HG03565 (cell line): Measurements from ENCODE around the gene SETD5.
A peak's percentile ranks its signal among the peaks of the same experiment; 100 is the strongest.

ENCODE experiments used
- ATAC-seq: cut with Tn5 transposase; IDR thresholded peaks from one replicate; pipeline ENCODE4 v1.9.1; 2021; ENCODE audit warnings: mild to moderate bottlenecking, moderate library complexity; ENCODE audit not compliant: unreplicated experiment

The SETD5 gene

DNA sequence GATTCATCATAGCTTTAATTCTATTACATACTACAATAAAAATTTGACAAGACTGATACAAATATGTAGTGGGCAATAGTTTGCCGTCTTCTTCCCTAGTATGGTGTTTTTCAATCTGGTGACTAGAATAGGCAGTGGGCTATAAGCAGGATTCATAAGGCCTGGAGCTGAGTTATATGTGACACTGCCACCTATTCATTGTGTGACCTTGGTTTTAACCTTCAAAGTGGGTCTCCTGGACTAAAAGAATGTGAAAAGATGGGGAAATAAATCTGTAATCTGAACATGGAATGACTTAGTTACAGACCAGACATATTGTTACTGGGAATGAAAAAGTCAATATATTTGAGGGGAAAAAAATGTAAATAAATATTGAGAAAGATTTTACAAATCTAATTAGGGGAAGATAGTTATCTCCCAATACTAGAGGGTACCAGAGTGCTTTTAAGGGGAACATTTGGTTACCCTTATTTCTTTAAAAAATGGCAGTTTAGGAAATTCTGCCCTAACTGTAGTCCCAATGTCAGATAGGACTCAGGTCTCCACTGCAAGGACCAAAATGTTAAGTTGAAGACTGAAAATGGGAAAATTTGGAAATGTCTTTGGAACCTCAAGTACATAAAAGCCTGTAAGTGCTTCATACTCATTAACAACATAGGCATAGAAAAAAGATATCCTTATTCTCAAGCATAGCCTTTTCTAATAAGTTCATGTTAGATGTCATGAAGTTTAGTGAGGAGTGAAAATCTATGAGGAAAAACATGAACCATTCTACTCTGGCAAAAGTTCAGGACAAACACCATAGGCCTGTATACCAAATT is 10.7 kb upstream of the SETD5 start:
- ATAC-seq, result no peak

DNA sequence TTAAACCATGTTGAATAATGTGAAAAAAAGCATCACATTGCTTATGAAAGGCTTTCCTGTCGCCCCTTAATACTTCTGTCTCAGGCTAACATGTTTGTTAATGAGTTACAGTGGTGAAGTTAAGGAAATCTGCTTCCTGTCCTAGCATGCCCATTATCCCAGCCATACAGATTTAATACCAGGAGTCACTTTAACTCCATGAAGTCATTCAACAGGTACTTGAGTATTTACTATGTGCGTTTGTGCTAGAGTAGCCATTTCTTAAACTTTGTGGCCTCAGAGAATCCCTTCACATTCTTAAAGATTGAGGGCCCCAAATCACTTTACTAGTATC is 10.1 kb upstream of the SETD5 start:
- no peak for ATAC-seq

DNA sequence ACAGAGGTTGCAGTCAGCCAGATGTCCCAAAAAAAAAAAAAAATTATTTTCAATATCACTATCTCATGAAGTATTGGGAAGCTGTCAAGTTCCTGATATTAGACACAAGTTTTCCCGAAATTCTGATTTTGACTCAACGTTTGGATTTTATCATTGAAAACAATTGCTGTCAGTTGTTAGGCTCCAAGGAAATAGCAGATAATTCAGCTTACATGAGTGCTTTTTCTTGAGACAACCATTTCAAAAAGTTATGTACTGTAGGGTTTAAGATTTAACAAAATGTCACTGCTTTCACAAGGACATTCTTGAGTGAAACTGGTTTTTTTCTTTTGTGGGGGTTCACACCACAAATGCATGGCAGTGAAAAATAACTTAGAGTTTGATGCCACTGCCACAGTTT is 9.3 kb upstream of the SETD5 start:
- no peak for ATAC-seq

DNA sequence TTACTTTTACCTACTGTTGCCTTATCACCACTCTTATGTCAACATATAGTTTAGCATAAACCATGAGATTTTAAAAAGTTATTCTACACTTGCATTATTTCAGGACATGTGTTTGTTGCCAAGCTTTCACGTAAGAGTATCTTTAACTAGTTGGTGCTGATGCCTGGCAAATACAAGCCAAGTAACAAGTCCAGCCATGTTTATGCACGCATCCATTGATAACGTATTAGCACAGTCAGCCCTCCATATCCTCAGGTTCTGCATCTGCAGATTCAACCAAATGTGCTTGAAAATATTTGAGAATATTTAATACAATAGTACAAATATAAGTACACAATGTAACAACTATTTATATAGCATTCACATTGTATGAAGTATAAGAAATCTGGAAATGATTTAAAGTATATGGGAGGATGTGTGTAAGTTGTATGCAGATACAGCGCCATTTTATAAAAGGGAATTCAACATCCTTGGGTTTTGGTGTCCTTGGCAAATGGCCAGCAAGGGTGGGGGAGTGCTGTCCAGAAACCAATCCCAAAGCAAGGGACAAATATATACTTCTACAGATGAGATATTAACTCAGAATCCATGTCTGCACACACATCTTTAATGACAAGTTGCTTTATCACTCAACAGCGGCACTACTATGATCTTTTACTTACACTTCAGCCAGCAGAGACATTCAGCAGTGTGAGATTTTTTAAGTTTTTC is 8.7 kb upstream of the SETD5 start:
- ATAC-seq, result no peak

DNA sequence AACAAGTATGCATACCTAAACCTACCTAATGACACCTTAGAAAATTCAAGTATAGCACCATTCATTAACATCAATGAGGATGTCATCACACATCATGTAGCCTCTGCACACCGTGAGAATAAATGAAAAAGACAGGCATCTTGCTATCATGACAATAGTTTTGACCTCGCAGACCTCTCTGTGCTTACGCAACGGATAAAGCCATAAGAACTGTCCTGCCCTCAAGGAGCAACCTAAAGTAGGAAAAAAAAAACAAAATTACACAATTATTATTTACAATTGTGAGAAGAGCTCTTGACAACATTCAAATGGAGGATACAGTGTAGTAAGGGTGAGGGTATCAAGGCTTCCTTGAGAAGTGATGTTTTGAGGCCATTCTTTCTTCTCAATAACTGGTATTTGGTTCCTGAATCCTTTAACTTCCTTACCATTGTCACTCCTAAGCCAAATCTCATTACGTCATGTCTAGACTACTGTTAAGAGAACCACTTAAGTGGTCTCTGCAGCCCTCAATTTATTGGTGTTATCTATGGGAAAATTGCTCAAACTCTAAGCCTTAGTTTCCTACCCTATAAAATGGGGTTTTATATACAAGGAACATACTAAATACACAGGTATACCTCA is 7.0 kb upstream of the SETD5 start:
- no peak for ATAC-seq

DNA sequence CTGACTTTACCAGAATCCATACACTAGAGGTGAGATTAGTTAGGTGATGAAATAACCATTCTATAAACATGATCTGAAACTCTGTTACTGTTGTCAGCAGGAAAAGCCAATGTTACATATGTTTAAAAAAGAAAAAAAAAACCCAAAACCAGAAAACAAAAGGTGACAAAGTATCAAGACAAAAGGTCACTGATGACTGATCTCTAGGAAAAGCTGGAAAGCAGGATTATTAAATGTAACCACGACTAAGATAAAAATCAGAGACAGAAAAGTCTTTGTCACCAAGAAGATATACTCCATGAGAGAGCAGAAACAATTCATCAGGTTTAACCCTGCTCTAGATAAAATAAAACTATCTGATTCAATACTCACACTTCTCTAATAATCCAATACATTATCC is 5.4 kb upstream of the SETD5 start:
- ATAC-seq, result no peak

DNA sequence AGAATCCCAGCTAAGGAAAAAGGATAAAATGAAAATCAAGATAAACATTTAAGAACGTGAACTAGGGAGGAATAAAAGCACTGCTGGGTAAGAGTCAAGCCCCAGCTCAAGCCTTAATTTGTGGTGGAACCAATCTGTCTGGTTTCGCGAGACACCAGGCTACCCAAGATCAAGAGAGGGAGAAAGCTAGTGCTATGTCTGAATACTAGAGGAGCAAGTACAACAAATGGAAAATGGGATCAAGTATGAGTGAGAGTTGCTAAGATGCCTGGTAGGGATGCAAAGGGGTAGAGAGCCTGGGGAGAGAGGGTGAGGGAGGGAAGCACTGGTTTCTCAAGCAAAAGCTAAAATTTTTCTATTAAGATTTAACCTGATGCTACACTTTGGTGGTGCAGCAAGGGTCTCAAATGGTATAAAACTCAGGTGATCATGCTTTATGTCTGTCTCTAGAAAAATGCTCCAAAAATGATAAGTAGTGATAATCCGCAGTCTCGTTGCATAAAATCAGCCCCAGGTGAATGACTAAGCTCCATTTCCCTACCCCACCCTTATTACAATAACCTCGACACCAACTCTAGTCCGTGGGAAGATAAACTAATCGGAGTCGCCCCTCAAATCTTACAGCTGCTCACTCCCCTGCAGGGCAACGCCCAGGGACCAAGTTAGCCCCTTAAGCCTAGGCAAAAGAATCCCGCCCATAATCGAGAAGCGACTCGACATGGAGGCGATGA is 1.7 kb upstream of the SETD5 start:
- no peak for ATAC-seq

DNA sequence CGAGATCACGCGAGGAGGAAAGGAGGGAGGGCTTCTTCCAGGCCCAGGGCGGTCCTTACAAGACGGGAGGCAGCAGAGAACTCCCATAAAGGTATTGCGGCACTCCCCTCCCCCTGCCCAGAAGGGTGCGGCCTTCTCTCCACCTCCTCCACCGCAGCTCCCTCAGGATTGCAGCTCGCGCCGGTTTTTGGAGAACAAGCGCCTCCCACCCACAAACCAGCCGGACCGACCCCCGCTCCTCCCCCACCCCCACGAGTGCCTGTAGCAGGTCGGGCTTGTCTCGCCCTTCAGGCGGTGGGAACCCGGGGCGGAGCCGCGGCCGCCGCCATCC is 1.1 kb upstream of the SETD5 start:
- ATAC-seq, result peak; percentile 15

DNA sequence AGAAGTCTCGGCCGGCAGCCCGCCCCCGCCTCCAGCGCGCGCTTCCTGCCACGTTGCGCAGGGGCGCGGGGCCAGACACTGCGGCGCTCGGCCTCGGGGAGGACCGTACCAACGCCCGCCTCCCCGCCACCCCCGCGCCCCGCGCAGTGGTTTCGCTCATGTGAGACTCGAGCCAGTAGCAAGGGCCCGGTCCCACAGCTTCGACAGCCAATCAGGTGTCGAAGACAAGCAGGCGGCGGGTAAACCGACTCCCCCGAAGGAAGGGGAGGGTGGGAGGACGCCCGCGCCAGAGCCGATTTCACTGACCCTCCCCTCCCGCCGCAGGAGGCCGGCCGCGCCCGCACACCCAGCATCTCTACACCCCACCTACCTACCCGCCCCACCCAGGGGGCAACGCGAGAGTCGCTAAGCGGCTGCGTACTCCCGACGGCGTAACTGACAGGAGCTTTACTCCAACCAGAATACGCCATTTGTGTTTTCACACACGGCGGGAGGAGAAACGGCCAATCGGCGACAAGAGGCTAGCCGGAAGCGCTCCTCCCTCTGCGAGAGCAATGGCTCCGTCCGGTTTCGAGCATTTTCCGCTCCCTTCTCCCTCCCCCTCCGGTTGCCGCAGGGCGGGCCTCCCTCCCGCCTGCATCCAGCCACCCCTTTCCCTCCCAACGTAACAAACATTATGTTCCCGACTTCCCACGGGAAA is 633 bp upstream of the SETD5 start:
- ATAC-seq, result peak; percentile 68

DNA sequence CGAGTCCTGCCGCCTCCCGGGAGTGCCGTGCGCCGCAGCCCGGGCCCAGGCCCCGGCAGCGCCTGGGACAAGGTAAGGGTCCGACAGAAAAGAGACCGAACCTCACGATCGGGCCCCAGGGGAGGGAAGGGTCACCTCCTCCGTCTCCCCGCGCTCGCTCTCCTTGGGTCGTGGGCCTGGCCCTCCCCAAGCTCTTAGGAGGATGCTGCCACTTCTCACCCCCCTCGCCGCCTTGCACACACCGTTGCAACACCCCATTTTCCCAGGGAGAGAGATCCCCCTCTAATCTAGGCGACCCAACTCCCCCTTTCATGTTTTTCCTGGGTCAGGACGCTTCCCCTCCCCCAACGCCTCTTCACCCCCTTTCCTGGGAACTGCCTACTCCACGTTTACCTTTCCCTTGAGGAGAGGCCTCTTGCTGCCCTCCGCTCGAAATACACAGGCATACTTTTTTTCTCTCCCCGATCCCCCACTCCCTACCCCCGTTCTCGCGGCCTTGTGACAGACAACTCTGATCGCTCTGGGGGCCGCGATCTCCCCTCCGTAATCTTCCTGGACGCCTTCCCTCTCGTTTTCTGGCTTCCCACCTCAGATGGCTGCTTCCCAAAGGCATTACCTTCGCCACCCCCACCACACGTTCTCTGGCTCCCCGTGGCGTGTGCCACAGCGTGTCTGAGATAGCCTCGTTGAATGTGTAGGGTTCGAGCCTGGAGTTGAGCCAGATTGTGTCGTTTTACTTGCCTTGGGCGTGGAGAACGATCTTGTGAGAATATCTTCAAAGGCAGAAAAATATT is 688 bp downstream of the SETD5 start:
- no peak for ATAC-seq

DNA sequence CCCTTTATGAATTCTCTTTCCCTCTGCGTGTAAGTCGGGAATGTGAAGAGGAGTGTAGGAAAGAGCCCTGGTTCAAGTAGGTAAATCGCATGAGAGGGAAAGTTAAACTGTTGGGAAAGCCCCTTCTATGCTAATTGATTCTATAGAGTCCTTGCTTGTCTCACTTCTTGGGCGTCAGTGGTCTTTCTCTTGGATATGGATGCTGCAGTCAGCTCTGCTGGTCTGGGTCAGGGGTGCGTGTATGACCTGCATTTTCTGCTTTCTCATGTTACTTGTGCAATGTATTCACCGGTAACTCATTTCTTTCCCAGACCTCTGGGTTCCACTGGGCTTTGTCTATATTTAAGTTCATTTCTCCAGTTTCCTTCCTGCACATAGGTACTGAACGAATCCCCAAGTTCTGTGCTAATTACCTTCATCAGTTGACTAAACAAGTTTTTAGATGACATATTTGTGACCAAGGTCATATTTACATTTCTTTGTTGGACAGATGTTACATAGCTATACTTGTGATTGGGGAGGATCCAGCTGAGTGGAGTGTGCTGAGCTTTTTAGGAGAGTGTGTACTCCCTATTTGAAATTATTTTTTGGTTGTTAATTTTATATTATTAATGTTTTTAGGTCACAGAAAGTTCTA is 1.4 kb downstream of the SETD5 start:
- no peak for ATAC-seq

DNA sequence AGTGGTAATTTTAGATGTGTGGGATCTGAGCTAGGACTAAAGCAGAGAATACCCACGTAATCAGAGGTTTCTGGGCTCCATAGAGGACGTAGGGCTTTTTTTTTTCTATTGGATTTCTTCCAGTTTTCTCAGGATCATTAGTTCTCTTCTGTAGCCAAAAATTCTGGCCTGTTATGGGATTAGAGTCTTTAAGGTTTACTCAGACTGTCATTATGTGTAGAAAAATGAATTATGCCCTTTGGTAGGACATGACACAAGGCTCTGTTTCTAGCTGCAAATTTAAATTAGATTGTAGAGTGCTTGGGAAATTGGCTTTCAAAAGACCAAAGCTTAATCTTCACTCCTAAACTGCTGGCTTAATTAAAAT is 1.9 kb downstream of the SETD5 start:
- no peak for ATAC-seq

DNA sequence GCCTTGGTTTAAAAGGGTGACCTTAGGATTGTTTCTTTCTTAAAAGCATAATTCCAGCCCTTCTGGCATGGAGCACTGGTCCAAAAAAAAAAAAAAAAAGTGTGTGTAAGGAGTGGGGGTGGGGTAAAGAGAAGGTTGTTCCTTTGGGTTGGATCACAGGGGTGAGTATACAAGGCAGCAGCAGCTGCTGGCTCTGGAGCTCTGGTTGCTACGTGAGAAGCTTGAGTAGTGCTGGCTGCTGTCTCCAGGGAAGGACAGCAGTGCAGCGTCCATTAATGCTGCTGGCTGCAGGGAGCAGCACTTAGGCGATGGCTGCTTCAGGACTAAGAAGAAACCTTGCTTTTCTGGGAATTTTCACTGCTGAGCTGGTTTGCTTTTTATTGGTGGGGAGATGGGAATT is 2.3 kb downstream of the SETD5 start:
- ATAC-seq, result no peak

DNA sequence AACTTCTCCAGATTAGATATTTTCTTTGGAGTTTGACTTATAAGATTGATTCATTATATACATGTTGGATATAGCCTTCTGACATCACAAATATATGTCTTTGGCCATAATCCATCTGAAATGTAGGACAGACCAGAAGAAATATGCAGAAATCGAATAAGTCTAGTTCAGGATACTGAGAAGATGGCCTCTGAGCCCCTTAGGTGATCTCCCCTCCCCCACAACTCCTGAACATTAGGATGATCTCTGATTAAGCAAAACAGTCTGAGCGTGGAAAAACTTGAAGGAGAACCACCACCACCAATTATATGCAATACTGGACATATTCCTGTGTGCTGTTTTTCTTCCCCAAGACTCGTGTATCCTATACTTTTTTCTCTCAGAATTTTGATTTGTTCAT is 3.2 kb downstream of the SETD5 start:
- ATAC-seq, result no peak

DNA sequence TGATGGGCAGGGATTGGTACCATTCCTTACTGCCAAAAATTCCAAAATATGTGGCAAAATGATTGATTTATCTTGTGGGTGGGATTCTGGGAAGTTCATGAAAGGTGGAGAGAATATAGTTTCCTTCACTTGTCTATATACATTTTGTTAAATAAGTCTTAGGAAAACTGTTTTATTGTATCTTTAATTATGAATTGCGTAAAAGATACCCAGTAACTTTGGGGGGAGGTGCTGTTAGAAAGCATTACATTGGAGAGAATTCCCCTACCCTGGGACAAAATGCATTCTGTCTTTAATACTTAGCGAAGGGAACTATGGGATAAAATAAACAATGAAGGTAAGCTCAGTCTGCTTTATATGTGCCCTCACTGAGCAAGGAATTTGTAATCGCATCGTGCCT is 4.6 kb downstream of the SETD5 start:
- no peak for ATAC-seq

DNA sequence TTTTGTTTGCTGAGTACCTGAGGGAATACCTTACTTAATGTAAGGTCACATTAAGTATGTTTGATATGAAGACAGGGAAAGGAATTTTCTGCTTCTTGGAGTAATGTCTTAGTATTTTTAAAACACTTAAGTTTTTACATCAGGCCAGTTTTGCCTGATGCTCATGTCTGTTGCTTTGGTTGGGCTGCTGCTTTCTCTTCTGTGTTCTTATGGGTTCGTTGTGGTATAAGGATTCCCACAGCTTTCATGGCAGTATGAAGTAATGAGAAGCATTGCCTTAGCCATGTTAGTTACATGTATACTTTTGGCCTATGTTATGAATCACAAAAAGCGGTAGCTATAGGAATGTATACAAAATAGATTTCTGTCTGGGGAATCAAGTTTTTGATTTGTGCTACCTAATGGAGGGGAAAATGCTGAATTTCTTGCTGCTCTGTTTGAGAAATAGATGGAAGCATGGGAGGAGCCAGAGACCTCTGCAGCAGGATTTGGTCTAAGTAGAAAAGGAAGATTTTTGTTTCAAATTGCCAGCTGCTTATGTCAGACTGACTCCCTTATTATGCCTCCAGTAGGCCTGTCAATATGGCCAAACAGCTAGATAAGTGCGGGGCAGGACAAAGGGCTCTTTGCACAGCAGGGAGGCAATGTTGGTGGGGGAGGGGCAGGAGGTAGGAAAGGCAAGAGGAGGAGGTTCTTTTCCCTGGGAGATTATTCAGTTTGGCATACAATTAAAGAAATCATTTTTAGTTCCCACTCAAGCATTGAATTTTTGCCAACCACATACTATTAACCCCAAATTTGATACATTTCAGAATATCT is 5.2 kb downstream of the SETD5 start:
- no peak for ATAC-seq

DNA sequence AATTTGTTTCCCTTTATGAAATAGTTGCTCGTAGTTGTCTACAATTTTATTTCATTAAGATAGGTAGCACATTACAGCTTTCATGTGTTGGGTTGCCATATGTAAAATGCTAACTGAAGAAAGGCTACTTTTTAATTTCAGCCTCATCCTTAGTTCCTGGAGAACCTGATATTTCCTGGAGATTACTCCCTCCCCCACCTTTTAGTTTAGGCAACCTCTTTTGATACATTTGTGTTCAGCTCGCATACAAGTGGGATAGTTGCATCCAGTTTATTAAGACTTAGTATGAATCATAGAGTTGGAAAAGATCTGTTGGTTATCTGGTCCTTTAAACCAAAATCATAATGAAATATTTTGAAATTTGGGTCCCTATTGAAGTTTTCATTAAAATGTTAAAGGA is 6.0 kb downstream of the SETD5 start:
- no peak for ATAC-seq

DNA sequence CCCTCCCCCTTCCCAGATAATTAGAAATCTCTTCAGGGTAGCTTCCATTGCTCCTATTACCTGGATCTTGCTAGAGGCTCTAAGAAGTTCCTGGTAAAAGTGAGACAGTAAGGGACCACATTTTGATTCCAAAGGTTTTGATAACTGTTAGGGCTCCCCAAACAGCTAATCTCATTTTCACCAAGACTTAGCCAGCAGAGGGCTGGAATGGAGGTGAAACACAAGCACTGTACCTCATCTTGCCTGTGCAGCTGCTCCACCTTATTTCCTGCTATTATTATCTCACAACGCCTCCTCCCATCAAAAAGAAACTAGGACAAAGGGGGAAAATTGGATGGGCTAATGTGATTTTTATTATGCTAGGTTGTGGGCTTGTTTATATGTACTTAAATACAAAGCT is 7.3 kb downstream of the SETD5 start:
- no peak for ATAC-seq

DNA sequence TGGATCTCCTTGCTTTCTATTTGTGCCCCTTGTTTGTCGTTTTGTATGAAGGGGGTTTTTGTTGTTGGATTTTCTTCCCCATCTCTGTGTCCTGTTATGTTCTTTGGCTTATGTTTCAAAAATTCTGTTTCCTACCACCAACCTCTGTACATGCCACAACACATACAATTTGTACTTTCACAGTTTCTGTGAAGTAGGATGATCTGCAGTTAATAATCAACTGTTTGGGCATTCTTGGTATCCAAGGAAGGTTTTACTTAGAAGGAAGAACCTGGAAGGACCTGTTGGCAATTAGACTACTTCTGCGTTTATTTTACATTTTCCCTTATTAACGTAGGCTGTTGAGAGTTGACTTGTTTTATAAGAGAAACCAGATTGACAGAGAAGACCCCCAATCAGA is 8.3 kb downstream of the SETD5 start:
- no peak for ATAC-seq
